ENCODE results near the gene TEN1.
"Not testable (repeated sequence)": the region's sequence is repeated elsewhere in the genome, so short reads cannot be mapped to it uniquely, and the experiment has no call there.

TEN1 gene, protein sequence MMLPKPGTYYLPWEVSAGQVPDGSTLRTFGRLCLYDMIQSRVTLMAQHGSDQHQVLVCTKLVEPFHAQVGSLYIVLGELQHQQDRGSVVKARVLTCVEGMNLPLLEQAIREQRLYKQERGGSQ

DNA sequence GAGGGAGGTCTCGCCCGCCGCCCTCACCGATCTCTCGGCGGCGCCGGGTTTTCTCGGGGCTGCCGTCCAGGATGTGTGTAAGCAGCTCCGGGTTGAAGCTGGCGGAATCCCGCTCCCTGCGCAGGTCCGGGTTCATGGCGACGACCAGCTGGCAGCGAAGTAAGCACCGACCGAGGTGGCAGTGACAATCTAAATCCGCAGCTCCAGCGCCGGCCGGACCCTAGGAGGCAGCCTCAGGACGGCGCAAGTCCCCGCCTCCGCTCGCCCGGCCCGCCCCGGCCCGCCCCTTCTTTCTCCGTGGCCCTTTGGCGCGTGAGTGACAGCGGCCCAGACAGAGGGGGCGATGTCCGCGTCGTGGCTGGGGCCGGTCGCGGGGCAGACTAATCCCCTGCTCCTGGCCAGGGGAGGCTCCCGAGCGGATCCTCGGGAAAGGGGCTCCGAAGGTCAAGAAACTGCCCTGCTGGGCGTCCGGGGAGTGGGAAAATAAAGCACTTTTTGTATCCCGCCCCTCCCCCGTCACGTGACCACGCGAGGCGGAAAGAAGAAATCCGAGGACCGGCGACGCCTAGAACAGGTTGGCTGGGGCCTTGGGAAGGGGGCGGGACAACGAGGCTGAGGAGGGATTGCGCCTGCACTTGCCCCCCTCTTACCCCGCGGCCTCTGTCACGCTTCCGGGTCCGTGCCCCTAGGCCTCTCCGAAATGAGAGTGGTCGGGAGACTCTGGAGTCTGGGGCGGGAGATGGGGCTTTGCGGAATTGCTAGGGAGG is at the start of gene TEN1, which contains the start of gene ACOX1:
Gene TEN1, plus strand, starts transcription at position 303 of the 767 bp plus-strand sequence. CDS start 6,953 bp downstream, outside the sequence.
Gene ACOX1, minus strand, starts transcription at position 229 of the 767 bp plus-strand sequence. Its CDS starts 93 bp downstream, at position 136.
- peak; percentile 94 for DNase-seq (ENCODE audit: low read depth)

DNA sequence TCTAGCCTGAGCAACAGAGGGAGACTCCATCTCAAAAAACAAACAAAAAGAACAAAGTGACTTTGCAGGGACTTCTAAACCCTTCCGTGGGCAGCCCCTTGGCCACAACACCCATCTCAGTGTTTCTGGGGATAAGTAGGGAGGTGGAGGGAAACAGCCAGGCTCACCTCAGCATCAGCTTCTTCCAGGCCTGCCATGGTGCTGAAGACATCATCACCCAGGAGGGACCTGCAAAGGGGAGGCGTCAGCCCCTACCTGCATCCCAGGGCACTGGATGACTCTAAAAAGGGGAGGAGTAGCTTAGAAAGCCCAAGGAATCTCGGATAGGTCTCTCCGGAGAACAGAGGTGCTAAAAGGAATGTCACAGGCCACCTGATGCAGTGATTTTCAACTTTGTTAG is 48.0 kb upstream of the TEN1 start:
- no peak for DNase-seq (ENCODE audit: low read depth)

DNA sequence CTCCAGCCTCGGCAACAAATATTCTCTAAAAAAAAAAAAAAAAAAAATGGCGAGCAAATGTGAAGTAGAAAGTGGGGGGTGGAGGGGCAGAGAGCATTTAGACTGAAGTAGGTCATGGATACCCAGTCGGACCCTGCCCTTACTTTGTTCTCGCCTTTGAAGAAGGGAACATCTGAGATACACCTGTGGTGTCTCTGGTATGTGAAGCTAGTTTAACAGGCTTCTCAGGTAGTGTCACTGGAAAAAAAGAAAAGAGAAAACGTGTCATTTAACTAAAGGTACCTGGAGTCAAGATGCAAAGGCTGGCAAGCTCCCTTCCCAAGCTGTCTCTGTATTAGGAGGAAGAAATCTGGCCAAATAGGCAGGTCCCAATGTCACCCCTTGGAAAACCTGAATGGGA is 46.2 kb upstream of the TEN1 start:
- no peak for DNase-seq (ENCODE audit: low read depth)

DNA sequence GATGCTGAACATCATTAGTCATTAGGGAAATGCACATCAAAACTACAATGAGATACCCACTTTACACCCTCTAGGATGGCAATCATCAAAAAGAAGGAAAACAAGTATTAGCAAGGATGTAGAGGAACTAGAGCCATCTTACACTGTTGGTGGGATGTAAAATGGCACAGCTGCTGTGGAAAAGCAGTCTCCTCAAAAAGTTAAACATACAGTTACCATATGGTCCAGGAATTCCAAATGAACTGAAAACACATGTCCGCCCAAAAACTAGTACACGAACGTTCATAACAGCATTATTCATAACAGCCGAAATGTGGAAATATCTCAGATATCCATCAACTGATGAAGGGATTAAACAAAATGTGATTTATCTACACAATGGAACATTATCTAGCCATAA is 45.2 kb upstream of the TEN1 start:
- no peak for DNase-seq (ENCODE audit: low read depth)

DNA sequence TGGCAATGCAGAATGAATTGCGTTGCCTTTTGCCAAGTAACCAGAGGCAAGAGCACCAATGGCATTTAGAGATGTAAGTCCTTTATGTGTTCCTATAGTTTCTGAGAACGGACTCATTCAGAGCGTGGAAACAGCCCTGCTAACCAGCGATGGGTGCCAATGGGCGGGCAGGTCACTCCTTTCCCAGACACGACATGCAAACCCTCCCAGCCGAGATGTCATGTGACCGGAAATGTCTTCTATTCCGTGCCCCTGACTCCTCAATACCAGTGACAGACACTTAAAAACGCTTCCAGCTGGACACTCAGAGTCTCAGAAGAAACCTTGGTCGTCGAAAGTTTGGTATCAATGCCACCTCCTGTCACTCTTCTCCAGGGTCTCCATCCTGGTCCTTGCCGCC is 41.4 kb upstream of the TEN1 start:
- DNase-seq (ENCODE audit: low read depth) = no peak

DNA sequence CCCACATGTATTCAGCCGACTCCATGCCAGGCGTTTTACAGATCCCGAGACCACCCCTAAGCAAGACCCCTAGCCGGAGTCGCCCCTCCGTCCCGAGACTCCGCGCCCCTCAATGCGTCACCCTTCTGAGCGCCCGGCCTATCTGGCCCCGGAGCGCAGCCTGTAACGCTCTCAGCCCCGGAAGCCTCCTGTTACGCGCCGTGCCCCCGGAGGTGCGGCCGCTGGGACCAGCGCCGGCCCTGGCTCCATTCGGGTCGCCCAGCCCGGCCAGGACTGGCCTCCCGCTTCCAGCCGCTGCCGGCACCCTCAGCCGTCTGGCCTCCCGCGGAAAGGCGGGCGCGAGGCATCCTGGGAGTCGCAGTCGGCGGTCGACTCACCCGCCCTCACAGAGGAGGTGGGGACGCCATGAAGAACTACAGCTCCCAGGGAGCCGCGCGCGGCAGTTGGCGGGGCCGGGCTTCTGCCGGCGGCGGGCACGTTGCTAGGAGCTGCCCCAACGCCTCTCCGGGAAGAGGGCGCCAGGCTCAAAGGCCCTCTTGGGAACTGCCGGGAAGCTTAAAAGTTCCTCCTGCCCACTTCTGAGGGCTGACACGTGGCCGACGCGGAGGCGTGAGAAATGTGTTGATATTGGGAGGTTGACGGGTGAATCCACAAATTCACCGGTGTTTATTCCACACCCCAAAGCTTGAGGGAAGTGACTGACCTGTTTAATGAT is 38.2 kb upstream of the TEN1 start, which contains the start of gene FBF1:
Gene FBF1, minus strand, starts transcription at position 316 of the 715 bp plus-strand sequence. CDS start 2,893 bp downstream, outside the sequence.
- DNase-seq (ENCODE audit: low read depth) = peak; percentile 76

DNA sequence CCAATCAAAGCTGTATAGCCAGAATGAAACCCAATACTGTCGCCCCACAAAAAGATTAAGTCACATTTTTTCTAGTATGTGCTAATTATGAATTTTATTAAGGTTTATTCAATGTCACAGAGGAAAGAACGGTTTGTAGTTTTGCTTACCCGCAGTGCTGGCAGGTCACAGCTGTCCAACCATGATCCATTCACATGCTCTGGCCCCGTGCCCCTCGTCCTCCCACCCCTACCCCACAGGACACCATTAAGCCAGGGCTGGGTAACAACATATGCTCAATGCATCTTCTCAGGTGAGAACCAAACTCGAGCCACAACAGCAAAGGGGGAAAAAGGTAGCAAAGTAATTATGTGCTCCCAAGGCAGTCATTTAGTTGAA is 37.6 kb upstream of the TEN1 start:
- no peak for DNase-seq (ENCODE audit: low read depth)

DNA sequence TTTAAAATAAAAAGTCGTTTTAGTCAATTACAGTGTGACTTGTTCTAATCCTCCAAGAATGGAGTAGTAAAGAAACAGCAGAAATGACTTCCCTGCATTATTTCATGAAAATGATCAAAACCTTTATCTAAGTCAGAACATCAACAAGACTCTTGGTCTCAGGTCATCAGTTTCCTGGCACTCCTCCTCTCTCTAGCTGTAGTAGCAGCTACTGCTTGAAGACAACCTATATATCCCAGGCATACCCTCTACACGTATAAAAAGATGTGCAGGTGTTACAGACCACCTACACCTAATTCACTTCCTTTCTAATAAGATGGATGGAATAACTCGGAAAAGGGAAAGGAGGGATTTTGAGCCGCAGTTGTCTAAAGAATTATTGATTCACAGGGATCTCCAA is 36.6 kb upstream of the TEN1 start:
- DNase-seq (ENCODE audit: low read depth) = no peak

DNA sequence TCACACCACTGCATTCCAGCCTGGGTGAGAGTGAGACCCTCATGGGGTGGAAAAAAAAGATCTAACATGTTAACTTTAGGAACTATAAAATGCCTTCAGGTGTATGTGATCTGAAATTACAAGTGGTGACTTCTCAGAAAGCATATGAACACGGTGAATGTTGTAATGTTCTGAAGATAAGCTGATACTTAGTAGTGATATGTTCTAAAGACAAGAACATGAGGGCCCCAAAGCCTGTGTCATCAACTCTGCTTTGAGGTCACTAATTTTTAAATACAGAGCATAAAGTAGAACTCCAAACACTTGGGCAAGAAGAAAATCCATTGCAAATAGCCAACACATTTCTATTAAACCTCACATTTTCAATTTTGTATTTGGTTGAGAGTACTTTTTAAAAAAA is 35.5 kb upstream of the TEN1 start:
- no peak for DNase-seq (ENCODE audit: low read depth)

DNA sequence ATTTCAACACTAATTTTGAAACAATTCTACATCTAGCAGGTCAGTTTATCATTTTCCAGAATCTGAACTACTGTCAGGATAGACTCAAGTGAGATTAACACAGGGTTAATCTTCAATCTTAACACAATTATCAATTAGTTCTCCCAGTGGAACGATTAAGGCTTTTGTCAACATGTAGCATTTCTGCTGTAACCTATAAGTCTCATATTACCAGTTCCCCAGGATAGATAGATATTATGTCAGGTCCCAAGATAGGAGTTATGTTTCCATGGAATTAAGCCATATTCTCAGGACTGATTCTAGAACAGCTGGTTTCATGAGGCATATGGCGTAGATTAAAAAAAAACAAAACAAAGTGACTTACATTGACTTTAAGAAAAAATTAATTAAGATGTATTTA is 33.8 kb upstream of the TEN1 start:
- DNase-seq (ENCODE audit: low read depth) = no peak

DNA sequence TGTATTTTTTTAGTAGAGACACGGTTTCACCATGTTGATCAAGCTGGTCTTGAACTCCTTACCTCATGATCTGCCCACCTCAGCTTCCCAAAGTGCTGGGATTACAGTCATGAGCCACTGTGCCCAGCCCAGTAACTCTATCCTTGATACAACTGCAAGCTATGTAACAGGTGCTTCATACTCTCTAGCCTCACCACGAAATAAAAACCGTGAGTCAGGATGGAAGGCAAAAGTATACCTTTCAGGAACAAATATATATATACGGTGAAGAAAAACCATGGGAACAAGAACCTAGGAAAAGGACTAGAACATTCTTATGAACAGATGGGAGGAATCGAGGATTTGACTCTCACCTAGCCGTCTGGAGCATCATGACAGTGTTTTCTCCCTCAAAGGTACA is 28.6 kb upstream of the TEN1 start:
- no peak for DNase-seq (ENCODE audit: low read depth)

DNA sequence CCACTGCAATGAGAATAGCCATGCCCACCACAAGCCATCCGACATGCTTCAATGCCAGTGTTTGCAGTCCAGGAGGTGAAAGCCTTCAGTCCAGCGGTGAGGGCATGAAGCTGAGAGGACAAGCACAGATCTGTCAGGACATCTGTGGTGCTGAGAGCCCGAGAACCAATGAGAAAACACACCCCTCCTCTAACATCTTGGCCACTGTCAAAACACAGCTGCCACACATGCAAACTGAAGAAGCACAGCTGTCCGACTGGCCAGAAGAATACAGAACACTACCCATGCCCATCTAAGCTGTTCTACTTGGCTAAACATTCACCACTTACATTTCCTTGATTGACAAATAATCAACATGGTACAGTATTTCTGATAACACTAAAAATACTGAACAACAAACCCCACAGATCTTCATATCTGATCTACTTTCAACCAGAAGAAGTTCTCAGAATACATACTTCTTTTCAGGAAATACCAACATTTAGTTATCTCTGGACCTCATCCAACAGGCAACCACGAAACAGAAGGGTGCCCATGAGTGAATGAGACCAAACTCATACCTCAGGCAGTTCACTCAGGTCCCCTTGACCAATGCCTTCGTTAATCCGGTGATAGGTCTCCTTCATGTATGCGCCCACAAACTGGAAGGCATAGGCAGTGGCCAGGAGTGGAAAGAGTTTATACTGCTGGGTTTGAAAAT is 28.0 kb upstream of the TEN1 start:
- DNase-seq (ENCODE audit: low read depth) = no peak

DNA sequence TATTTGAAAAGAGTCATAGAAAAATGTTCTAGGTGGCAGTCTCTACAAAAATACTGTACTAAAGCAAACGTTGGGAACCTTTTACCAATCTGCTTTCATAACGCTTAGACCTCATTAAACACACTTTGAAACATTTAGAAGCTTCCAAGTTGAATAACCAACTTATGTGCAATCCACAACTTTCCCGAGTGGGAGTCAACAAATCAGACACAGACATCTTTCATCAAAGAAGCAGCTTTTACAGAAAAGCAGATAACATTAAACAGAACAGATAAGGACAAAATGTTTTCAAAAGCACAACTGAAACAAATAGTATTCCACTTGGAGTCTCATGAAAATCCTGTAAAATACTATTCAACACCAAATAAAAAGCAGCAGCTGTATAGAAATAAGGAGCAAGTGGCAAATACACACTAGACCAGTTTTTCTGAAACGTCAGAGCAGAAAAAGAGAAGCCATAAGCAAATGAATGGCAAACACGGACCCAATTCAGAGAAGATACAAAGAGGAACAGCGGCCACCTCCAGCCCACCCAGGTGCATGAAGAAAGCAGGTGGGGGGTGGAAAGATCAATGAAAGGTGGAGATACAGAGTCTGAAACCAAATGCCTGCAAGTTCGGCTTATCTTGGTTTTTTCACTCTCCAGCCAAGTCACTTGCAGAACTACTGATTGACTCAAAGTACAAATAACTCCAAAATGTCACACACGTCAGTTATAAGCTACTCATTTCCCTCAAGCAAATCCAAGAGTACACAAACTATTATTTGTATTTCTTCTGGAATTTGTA is 19.8 kb upstream of the TEN1 start:
- no peak for DNase-seq (ENCODE audit: low read depth)

DNA sequence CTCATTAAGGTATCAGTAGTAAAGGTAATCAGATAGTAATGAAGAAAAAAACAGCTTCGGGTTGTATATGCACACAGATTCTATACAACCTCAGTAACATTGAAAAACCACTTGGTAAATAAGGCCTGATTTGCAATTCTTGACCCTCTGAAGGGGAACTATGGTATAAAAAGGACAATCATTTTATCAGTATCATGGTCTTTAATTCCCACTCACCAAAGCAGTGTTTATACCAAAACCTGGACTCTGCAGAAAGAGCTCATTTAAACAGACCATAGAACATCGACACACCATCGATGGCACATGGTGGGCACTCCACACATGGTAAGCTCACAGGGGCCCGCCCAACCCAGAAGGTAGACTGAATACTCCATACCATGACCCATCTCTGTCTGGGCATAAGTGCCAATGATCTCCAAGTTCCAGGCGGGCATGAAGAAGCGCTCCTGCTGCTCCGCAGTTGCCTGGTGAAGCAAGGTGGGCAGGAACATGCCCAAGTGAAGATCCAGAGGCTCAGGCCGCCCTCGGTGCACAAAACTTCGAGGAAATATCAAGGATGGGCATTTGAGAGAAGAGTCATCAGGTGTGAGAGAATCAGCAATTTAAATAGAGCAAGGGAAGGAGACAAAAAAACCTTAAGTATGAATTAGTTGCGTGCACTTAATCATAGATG is 19.1 kb upstream of the TEN1 start:
- no peak for DNase-seq (ENCODE audit: low read depth)

DNA sequence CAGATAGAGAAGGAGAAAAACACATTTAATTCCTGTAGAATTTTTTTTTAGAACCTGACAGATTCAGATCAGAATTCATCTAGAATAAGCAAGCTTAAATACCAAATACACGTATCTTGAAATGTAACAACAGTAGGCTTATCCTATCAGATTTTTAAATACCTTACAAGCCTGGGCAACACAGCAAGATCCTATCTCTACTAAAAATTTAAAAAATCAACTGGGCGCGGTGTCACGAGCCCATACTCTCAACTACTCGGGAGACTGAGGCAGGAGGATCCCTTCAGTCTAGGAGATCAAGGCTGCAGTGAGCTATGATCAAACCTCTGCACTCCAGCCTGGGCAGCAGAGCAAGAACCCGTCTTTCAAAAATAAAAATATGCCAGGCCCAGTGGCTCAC is 13.6 kb upstream of the TEN1 start:
- DNase-seq (ENCODE audit: low read depth) = no peak

DNA sequence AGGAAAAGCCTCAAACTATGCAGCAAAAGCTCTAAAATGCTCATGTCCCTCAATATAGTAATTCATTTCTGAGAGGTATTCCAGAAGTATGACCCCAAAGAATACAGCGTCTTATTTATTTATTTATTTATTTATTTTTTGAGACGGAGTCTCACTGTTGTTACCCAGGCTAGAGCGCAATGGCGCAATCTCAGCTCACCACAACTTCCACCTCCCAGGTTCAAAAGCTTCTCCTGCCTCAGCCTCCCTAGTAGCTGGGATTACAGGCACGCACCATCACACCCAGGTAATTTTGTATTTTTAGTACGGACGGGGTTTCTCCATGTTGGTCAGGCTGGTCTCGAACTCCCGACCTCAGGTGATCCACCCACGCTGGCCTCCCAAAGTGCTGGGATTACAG is 10.0 kb upstream of the TEN1 start:
- DNase-seq (ENCODE audit: low read depth) = not testable (repeated sequence)

DNA sequence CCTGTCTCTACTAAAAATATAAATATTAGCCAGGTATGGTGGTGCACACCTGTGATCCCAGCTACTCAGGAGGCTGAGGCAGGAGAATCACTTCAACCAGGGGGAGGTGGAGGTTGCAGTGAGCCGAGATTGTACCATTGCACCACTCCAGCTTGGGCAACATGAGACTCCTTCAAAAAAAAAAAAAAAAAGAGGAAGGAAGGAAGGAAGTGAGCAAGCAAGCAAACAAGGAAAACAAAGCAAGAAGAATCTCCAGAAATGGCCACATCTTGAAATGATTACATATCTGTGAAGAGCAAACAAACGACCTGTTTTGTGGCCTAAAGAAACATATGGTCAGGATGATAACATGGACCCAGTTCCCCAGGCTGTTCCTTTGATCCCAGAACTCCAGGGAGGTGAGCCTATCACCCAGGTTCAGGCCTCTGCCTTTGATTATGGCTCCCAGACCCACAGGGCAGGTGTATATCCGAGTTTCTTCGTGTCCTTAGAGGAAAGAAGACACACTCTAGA is 9.0 kb upstream of the TEN1 start:
- DNase-seq (ENCODE audit: low read depth) = no peak

DNA sequence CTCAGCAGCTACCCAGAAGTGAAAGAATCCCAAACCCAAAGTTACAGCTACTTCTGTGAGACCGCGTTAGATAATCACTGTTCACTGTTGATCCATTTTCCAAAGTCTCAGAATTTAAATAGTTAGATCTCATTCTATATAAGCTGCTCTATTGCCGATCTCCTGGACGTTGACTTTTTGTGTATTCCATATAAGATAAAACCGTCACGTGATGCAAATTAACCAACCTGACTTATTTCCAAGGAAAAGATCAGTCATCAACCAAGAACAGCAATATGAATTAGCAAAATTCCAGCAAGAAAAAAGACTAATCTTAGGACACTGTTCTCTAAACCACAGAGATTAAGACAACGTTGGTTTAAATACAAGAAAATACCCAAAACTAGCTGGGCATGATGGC is 8.4 kb upstream of the TEN1 start:
- no peak for DNase-seq (ENCODE audit: low read depth)

DNA sequence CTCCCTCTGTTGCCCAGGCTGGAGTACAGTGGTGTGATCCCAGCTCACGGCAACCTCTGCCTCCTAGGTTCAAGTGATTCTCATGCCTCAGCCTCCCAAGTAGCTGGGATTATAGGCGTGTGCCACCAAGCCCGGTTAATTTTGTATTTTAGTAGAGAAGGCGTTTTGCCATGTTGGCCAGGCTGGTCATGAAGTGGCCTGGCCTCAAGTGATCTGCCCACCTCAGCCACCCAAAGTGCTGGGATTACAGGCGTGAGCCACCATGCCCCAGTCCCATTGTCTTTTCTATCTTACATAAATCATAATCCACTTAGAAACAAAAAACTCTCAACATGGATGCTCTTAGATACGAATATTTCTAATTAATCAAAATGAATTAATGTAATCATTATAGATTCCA is 3.9 kb upstream of the TEN1 start:
- not testable (repeated sequence) for DNase-seq (ENCODE audit: low read depth)

DNA sequence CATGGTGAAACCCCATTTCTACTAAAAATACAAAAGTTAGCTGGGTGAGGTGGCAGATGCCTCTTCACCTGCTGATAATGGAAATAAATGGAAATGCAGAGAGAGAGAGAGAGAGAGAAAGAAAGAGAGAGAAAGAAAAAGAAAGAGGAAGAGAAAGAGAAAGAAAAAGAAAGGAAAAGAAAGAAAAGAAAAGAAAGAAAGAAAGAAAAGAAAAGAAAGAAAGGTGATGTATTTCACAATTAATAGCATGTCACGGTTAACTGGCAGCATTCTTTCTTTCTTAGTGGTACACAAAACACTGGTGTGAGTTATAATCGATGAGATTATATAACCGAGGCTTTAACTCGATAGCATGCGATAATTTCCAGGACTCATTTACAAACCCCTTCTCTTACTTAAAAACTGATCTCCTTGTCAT is 3.3 kb upstream of the TEN1 start:
- no peak for DNase-seq (ENCODE audit: low read depth)

All from stimulated activated CD8-positive, alpha-beta memory T cell treated with anti-CD3 and anti-CD28 coated beads, Interleukin-15, amount 100 ng/mL, for 1 hour (primary cell).